Suprapubic skin (tissue), 4 donors: Measurements from ENCODE around the gene STPG4. TPM values are rescaled to one million over a fixed set of nuclear protein-coding genes. Genes with fewer than 3 reads are reported as not detected.
A peak's percentile ranks its signal among the peaks of the same experiment; 100 is the strongest.

ENCODE experiments used
- DNase-seq, 2 donors: peaks; one replicate each; pipeline ENCODE4 v3.0.0-alpha.2; 2019; ENCODE audit warnings: low spot score in 2 of 2
- H3K27ac ChIP-seq: fragments of 200-600 bp; sonication (generic); one replicate; pipeline ENCODE4 v1.5.1; 2019
- H3K27me3 ChIP-seq: fragments of 200-600 bp; sonication (generic); one replicate; pipeline ENCODE4 v1.5.1; 2019
- H3K36me3 ChIP-seq: fragments of 200-600 bp; sonication (generic); one replicate; pipeline ENCODE4 v1.5.1; 2019
- H3K4me1 ChIP-seq: fragments of 200-600 bp; sonication (generic); one replicate; pipeline ENCODE4 v1.5.1; 2019
- H3K4me3 ChIP-seq: fragments of 200-600 bp; sonication (generic); one replicate; pipeline ENCODE4 v1.5.1; 2019; ENCODE audit warnings: mild to moderate bottlenecking
- H3K9me3 ChIP-seq: fragments of 200-600 bp; sonication (generic); one replicate; pipeline ENCODE4 v1.5.1; 2019
- CTCF ChIP-seq, 2 donors: fragments of 200-600 bp in 1 of 2; fragments of 450-650 bp in 1 of 2; sonication (generic) in 1 of 2; IDR thresholded peaks; one replicate each; pipeline ENCODE4 v1.5.1; 2016 to 2019; ENCODE audit warnings: antibody characterized with exemption in 2 of 2, mild to moderate bottlenecking in 1 of 2, moderate library complexity in 1 of 2
- EP300 ChIP-seq: sonication (generic); formaldehyde crosslinking; IDR thresholded peaks from one replicate; pipeline ENCODE4 v1.6.1; 2017; ENCODE audit warnings: antibody characterized with exemption
- POLR2A ChIP-seq, 2 donors: fragments of 450-650 bp; IDR thresholded peaks; one replicate each; pipeline ENCODE4 v1.6.1; 2017; ENCODE audit warnings: antibody characterized with exemption in 2 of 2, mild to moderate bottlenecking in 2 of 2, moderate library complexity in 2 of 2
- POLR2AphosphoS5 ChIP-seq, 3 donors: sonication (generic); formaldehyde crosslinking; IDR thresholded peaks; one replicate each; pipeline ENCODE4 v1.6.1; 2017; ENCODE audit warnings: antibody characterized with exemption in 3 of 3
- WGBS: methylation state at CpG from one replicate; pipeline ENCODE4 v1.1.5; 2018; 5-methylcytosine and 5-hydroxymethylcytosine counted together
- total RNA-seq, 4 donors: library from RNA; depleted of rRNA; stranded (reverse); fragments of >200 nt; gene quantifications; one replicate each; pipeline ENCODE4 v1.1.0, GENCODE V29; 2016

Gene STPG4
- total RNA-seq, 4 donors from 2014 or later: 0.49 to 1.4 (median 0.91) TPM; not detected in 1

- Histone ChIP-seq H3K4me1 (peaks cover 54% of the 10 kb centered on the region), H3K27me3 (no peaks in the 10 kb centered on the region), H3K4me3 (no peak overlapping the region), H3K9me3 (no peaks in the 10 kb centered on the region), H3K27ac (no peak overlapping the region), H3K36me3 (peaks cover 13% of the 10 kb centered on the region)
- 68% methylated on average over 10 of the region's 10 CpGs for WGBS
- TF ChIP-seq EP300: no peak
- no peak for TF ChIP-seq POLR2A (IDR thresholded peaks at IDR 0.05)
- TF ChIP-seq POLR2AphosphoS5 (IDR thresholded peaks at IDR 0.05): no peak
- TF ChIP-seq CTCF (IDR thresholded peaks at IDR 0.05): no peak
- DNase-seq: no peak
Measured at GRCh38 chr2:47061944-47062678, 93.0 kb downstream of the STPG4 start.

- Histone ChIP-seq H3K4me1 (peaks cover 60% of the 10 kb centered on the region), H3K36me3 (peaks cover 13% of the 10 kb centered on the region), H3K27ac (no peak overlapping the region), H3K27me3 (no peaks in the 10 kb centered on the region), H3K4me3 (no peak overlapping the region), H3K9me3 (no peaks in the 10 kb centered on the region)
- TF ChIP-seq POLR2A (IDR thresholded peaks at IDR 0.05): no peak
- no peak for TF ChIP-seq CTCF (IDR thresholded peaks at IDR 0.05)
- no peak for TF ChIP-seq POLR2AphosphoS5 (IDR thresholded peaks at IDR 0.05)
- no peak for DNase-seq
- 100% methylated on average over 9 of the region's 11 CpGs for WGBS
Measured at GRCh38 chr2:47060652-47061170, 94.4 kb downstream of the STPG4 start.

- peak overlapping the region; percentile 80 for H3K27ac ChIP-seq
- TF ChIP-seq POLR2AphosphoS5 (IDR thresholded peaks at IDR 0.05) (peak in 2 of 3 donors; percentile 35 to 68), POLR2A (IDR thresholded peaks at IDR 0.05) (no peak), EP300 (no peak), CTCF (IDR thresholded peaks at IDR 0.05) (no peak)
- H3K36me3 ChIP-seq: peaks cover 31% of the 10 kb centered on the region
- H3K9me3 ChIP-seq: no peaks in the 10 kb centered on the region
- DNase-seq: no peak
- 44% methylated on average over 5 of the region's 11 CpGs for WGBS
- no peaks in the 10 kb centered on the region for H3K27me3 ChIP-seq
- H3K4me3 ChIP-seq: no peak overlapping the region
- H3K4me1 ChIP-seq: peaks cover 60% of the 10 kb centered on the region
Measured at GRCh38 chr2:47058003-47058931, 96.8 kb downstream of the STPG4 start.

GRCh38 chr2:47057687-47058002 lies 97.5 kb downstream of the STPG4 start:
- Histone ChIP-seq H3K4me3 (no peak overlapping the region), H3K36me3 (peaks cover 37% of the 10 kb centered on the region), H3K9me3 (no peaks in the 10 kb centered on the region), H3K4me1 (peaks cover 54% of the 10 kb centered on the region), H3K27ac (peak overlapping the region; percentile 80), H3K27me3 (no peaks in the 10 kb centered on the region)
- no peak for DNase-seq
- WGBS: 67% methylated on average over 1 of the region's 2 CpGs
- TF ChIP-seq POLR2AphosphoS5 (IDR thresholded peaks at IDR 0.05): no peak
- TF ChIP-seq EP300: no peak
- no peak for TF ChIP-seq POLR2A (IDR thresholded peaks at IDR 0.05)
- TF ChIP-seq CTCF (IDR thresholded peaks at IDR 0.05): no peak
